ENCODE measurements around the gene GAS1. TPM values are rescaled to one million over a fixed set of nuclear protein-coding genes. Genes with fewer than 3 reads are reported as not detected.

Gene GAS1
- total and polyA plus RNA-seq, 2 donors (not counting 1 experiment from before 2014, with no cell fraction given), result 0.06 to 0.39 TPM

- ChIA-PET POLR2A (no interaction called here), CTCF (no interaction called here)
- H3K27ac Mint-ChIP-seq, result no peak overlapping the region
- H3K79me2 ChIP-seq (ENCODE audit: control insufficient read depth, insufficient read depth, low read length), result no peaks in the 10 kb centered on the region
- no peak overlapping the region for H3K4me3 ChIP-seq (ENCODE audit: control extremely low read depth in 1 of 5, extremely low read depth in 1 of 5, insufficient read depth in 1 of 5, low read depth in 2 of 5, low read length in 4 of 5)
- H2AFZ ChIP-seq (ENCODE audit: insufficient read depth, low read depth, low read length, poor library complexity, severe bottlenecking), result no peak overlapping the region
- peaks cover 2% of the 10 kb centered on the region for H3K9me3 Mint-ChIP-seq (ENCODE audit: insufficient read depth)
- peaks cover 35% of the 10 kb centered on the region for H3K27me3 Mint-ChIP-seq
- H3K9ac ChIP-seq (ENCODE audit: low read length), result no peak overlapping the region
- H3K4me3 Mint-ChIP-seq, result no peak overlapping the region
- H3K4me2 ChIP-seq (replicated peaks; ENCODE audit: low read depth, low read length, poor library complexity, severe bottlenecking), result no peak overlapping the region
- no peaks in the 10 kb centered on the region for H3K36me3 ChIP-seq (replicated peaks in 1 of 2; ENCODE audit: control extremely low read depth in 1 of 2, control insufficient read depth in 1 of 2, extremely low read depth in 1 of 2, insufficient read depth in 2 of 2, low read length in 1 of 2)
- peaks cover 0 to 9% (median 0%) of the 10 kb centered on the region in 3 donors for H3K9me3 ChIP-seq (ENCODE audit: control extremely low read depth in 1 of 3, control insufficient read depth in 2 of 3, insufficient read depth in 1 of 3, low read length in 2 of 3)
- DNase-seq (no peak), ATAC-seq (ENCODE audit: low read depth) (no peak)
- intact Hi-C loops (cut with micrococcal nuclease), result no loop called here
- H3K4me1 ChIP-seq (ENCODE audit: control insufficient read depth in 2 of 2, insufficient read depth in 2 of 2, low read length in 2 of 2), result no peaks in the 10 kb centered on the region
- peaks cover 0 to 10% (median 0%) of the 10 kb centered on the region in 4 experiments for H3K27me3 ChIP-seq (replicated peaks in 1 of 4; ENCODE audit: control extremely low read depth in 1 of 4, control insufficient read depth in 3 of 4, insufficient read depth in 4 of 4, low read length in 3 of 4)
- no peaks in the 10 kb centered on the region for H3K4me1 Mint-ChIP-seq
- H3K27ac ChIP-seq (ENCODE audit: low read length in 2 of 2), result no peak overlapping the region
- no peak for TF ChIP-seq EZH2 (IDR thresholded peaks at IDR 0.05; ENCODE audit: borderline replicate concordance, insufficient read depth, low read depth, low read length, poor library complexity, severe bottlenecking)
- no peaks in the 10 kb centered on the region for H4K20me1 ChIP-seq (ENCODE audit: control insufficient read depth, insufficient read depth, low read length, poor library complexity, severe bottlenecking)
- WGBS (ENCODE audit: insufficient coverage), result 18% methylated on average over 16 of the region's 19 CpGs
These were observed 44.1 kb downstream of the GAS1 start for GRCh38 chr9:86902991-86903733.

GRCh38 chr9:86902586-86902985 is 44.7 kb downstream of the GAS1 start:
- WGBS (ENCODE audit: insufficient coverage), result 0% methylated on average over 11 of the region's 21 CpGs
- H3K9ac ChIP-seq (ENCODE audit: low read length), result no peak overlapping the region

More at GRCh38 chr9:86902586-86902985, 44.7 kb downstream of the GAS1 start:
- Histone ChIP-seq H3K27me3 (replicated peaks in 1 of 4; ENCODE audit: control extremely low read depth in 1 of 4, control insufficient read depth in 3 of 4, insufficient read depth in 4 of 4, low read length in 3 of 4) (peaks cover 0 to 10% (median 0%) of the 10 kb centered on the region in 4 experiments), H3K4me3 (ENCODE audit: control extremely low read depth in 1 of 5, extremely low read depth in 1 of 5, insufficient read depth in 1 of 5, low read depth in 2 of 5, low read length in 4 of 5) (no peak overlapping the region), H3K79me2 (ENCODE audit: control insufficient read depth, insufficient read depth, low read length) (no peaks in the 10 kb centered on the region), H3K36me3 (replicated peaks in 1 of 2; ENCODE audit: control extremely low read depth in 1 of 2, control insufficient read depth in 1 of 2, extremely low read depth in 1 of 2, insufficient read depth in 2 of 2, low read length in 1 of 2) (no peaks in the 10 kb centered on the region), H3K4me2 (replicated peaks; ENCODE audit: low read depth, low read length, poor library complexity, severe bottlenecking) (no peak overlapping the region), H2AFZ (ENCODE audit: insufficient read depth, low read depth, low read length, poor library complexity, severe bottlenecking) (no peak overlapping the region), H3K9me3 (ENCODE audit: control extremely low read depth in 1 of 3, control insufficient read depth in 2 of 3, insufficient read depth in 1 of 3, low read length in 2 of 3) (peaks cover 0 to 9% (median 0%) of the 10 kb centered on the region in 3 donors), H3K4me1 (ENCODE audit: control insufficient read depth in 2 of 2, insufficient read depth in 2 of 2, low read length in 2 of 2) (no peaks in the 10 kb centered on the region), H3K27ac (ENCODE audit: low read length in 2 of 2) (no peak overlapping the region), H4K20me1 (ENCODE audit: control insufficient read depth, insufficient read depth, low read length, poor library complexity, severe bottlenecking) (no peaks in the 10 kb centered on the region)
- Mint-ChIP-seq H3K4me3 (no peak overlapping the region), H3K27me3 (peaks cover 35% of the 10 kb centered on the region), H3K9me3 (ENCODE audit: insufficient read depth) (peaks cover 2% of the 10 kb centered on the region), H3K27ac (no peak overlapping the region), H3K4me1 (no peaks in the 10 kb centered on the region)
- DNase-seq (no peak), ATAC-seq (ENCODE audit: low read depth) (no peak)
- TF ChIP-seq CTCF (IDR thresholded peaks at IDR 0.05), result no peak
- TF ChIP-seq EZH2 (IDR thresholded peaks at IDR 0.05; ENCODE audit: borderline replicate concordance, insufficient read depth, low read depth, low read length, poor library complexity, severe bottlenecking), result no peak
- intact Hi-C loops (cut with micrococcal nuclease), result no loop called here
- ChIA-PET CTCF (no interaction called here), POLR2A (no interaction called here)

All from B cell (primary cell).